Measurements from ENCODE around the gene AMH. TPM values are rescaled to one million over a fixed set of nuclear protein-coding genes. Genes with fewer than 3 reads are reported as not detected.
"Not testable (repeated sequence)": the region's sequence is repeated elsewhere in the genome, so short reads cannot be mapped to it uniquely, and the experiment has no call there.

The AMH gene
- total and polyA plus RNA-seq, 11 donors = 0.10 to 1.1 (median 0.57) TPM; not detected in 4

DNA sequence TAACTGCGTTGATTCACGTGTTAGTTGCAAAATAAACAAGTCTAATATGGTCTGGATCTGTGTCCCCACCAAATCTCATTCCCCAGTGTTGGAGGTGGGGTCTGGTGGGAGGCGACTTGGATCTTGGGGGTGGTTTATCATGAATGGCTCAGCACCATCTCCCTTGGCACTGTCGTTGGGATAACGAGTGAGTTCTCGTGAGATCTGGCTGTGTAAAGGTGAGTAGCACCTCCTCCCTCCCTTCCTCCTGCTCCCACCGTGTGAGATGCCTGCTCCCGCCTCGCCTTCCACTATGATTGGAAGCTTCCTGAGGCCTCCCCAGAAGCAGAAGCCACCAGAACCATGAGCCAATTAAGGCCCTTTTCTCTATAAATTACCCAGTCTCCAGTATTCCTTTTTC is 28.0 kb downstream of the AMH start:
- Histone ChIP-seq H3K4me1 (peaks cover 4 to 47% (median 36%) of the 10 kb centered on the region in 12 donors), H3K27ac (no peak overlapping the region), H3K27me3 (peaks cover 0 to 3% (median 0%) of the 10 kb centered on the region in 9 donors), H3K9me3 (no peaks in the 10 kb centered on the region), H3K36me3 (peaks cover 0 to 35% (median 18%) of the 10 kb centered on the region in 9 donors), H3K4me3 (no peak overlapping the region)
- TF ChIP-seq POLR2A (IDR thresholded peaks at IDR 0.05) (no peak), CTCF (IDR thresholded peaks at IDR 0.05) (no peak)
- ATAC-seq = no peak
- no peak for DNase-seq
- 80 to 86% (median 83%) methylated on average over 9 of the region's 9 CpGs for WGBS, 4 donors
- intact Hi-C loops (cut with DNase I) = loop anchor here in 6 of 10 donors (5.0 to 10.0 kb wide), 5 partner anchors 40 to 118 kb away; partner anchors contain the start of gene DOT1L (in 1 of the 6)

GRCh38 chr19:2278459-2279158 is 29.5 kb downstream of the AMH start:
- ATAC-seq = no peak
- no peak for DNase-seq
- Histone ChIP-seq H3K4me3 (no peak overlapping the region), H3K9me3 (no peaks in the 10 kb centered on the region), H3K36me3 (peaks cover 0 to 21% (median 4%) of the 10 kb centered on the region in 9 donors), H3K27ac (no peak overlapping the region), H3K4me1 (peaks cover 0 to 38% (median 27%) of the 10 kb centered on the region in 12 donors), H3K27me3 (peaks cover 0 to 11% (median 0%) of the 10 kb centered on the region in 9 donors)
- intact Hi-C loops (cut with DNase I) = loop anchor here in 6 of 10 donors (5.0 to 10.0 kb wide), 5 partner anchors 39 to 116 kb away; partner anchors contain the start of gene DOT1L (in 1 of the 6)
- WGBS, 4 donors = 85 to 89% (median 89%) methylated on average over 24 to 33 of the region's 33 CpGs
- TF ChIP-seq POLR2A (IDR thresholded peaks at IDR 0.05) (no peak), CTCF (IDR thresholded peaks at IDR 0.05) (no peak)

DNA sequence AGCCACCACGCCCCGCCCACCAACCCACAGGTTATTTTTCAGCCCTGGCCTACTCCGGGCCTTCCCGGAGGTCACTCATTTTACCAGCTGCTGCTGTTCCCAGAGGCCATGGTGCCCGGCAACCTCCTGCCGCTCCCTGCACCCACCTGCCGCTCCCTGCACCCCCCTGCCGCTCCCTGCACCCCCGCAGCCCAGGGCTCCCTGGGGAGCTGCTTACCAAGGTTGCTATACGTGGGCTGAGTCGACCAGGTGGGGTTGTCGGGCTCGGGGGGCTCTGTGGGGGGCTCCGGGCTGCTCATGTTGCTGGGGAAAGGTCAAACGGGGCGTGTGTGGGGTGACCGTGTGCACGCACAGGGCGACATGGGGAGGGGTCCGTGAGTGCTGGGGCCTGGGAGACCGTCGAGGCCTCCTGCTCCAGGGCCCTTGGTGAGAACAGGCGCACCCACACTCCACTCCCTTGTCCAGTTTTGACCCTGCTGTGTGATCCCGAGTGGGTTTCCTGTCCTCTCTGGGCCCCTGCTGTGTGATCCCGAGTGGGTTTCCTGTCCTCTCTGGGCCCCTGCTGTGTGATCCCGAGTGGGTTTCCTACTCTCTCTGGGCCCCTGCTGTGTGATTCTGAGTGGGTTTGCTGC is 31.6 kb downstream of the AMH start:
- no peak for TF ChIP-seq CTCF (IDR thresholded peaks at IDR 0.05)
- no peak for TF ChIP-seq POLR2A (IDR thresholded peaks at IDR 0.05)
- Histone ChIP-seq H3K4me3 (no peak overlapping the region), H3K27ac (no peak overlapping the region), H3K4me1 (peaks cover 0 to 20% (median 13%) of the 10 kb centered on the region in 12 donors), H3K27me3 (peaks cover 0 to 11% (median 0%) of the 10 kb centered on the region in 9 donors), H3K36me3 (peaks cover 0 to 12% (median 0%) of the 10 kb centered on the region in 9 donors), H3K9me3 (no peaks in the 10 kb centered on the region)
- DNase-seq = no peak
- intact Hi-C loops (cut with DNase I) = loop anchor here in 1 of 10 donors (10.0 kb wide), 1 partner anchor 114 kb away; no protein-coding TSS in a partner anchor
- ATAC-seq = no peak
- WGBS, 4 donors = 75 to 83% (median 76%) methylated on average over 17 to 26 of the region's 26 CpGs

GRCh38 chr19:2281265-2282061 is 32.3 kb downstream of the AMH start:
- Histone ChIP-seq H3K27ac (peak overlapping the region in 9 of 12 donors; percentile 10 to 82 (median 57)), H3K27me3 (peaks cover 0 to 16% (median 0%) of the 10 kb centered on the region in 9 donors), H3K4me3 (peak overlapping the region in 11 of 12 donors; percentile 22 to 61 (median 48)), H3K4me1 (peaks cover 0 to 18% (median 10%) of the 10 kb centered on the region in 12 donors)
- ATAC-seq = peak in 2 of 4 donors; percentile 26 to 27
- H3K9me3 ChIP-seq, H3K36me3 ChIP-seq, DNase-seq: not testable (repeated sequence)
- WGBS, 4 donors = 18 to 25% (median 19%) methylated on average over 9 to 16 of the region's 16 CpGs
- intact Hi-C loops (cut with DNase I) = loop anchor here in 1 of 10 donors (10.0 kb wide), 1 partner anchor 113 kb away; no protein-coding TSS in a partner anchor
